ENCODE data around the gene CBR3.

The CBR3 gene

DNA sequence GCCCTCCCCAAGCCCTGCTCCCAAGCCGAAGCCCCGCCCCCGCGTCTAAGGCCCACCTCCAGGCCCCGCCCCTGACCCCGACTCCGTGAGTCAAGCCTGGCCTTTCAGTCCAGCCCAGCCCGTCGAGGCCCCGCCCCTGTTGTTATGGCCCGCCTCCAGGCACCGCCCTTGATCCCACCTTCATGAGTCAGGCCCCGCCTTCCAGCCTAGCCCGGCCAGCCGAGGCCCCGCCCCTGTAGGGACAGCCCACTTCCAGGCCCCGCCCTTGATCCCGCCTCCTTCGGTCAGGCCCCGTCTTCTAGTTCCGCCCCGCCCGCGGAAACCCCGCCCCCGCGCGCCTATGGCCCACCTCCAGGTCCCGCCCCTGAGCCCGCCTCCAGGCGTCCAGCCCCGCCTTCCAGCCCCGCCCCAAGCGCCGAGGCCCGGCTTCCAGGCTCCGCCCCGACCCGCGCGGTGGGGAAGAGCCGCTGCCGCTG, 21.5 kb downstream of the CBR3 start:
- DNase-seq, result peak; percentile 99 to 100

DNA sequence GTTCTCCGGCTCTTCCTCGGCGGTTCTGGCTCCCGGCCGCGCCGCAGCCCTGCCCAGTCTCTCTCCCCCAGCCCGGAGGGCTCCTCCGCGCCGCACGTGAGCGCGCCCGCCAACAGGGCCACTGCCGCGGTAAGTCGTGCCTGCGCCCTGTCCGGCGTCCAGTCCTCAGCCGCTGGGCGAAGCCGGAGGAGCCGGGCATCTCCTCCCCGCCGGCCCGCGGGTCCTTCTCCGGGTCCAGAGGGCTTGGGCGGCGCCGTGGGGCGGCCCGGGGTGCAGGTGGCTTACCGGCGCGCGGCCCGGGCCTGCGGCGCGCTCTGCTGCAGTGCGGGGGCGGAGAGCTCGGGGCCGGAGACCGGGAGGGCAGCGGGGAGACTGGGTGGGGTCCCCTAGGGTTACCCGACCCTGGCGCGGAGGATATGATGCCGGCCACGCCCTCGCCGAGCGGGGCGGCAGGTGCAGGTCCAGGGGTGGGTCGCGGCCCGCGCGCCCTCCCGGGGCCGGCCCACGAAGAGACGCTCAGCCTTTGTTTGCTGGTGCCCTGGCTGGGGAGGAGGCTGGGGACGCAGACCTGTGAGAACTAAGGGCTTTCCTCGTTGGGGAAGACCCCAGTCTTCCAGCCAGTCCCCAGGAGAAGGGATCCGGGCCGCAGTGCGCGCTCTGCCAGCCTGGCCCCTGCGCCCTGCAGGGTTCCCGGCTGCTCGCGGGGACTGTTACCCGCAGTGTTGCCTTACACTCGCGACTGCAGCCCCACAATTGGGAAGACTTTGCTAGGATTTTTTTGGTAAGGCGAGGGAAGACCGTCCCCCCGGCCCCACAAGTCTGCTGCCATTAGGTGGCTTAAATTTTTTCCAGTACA, 22.2 kb downstream of the CBR3 start, which contains the start of gene DOP1B:
Gene DOP1B (plus strand): TSS at position 10 of the 856 bp plus-strand sequence. CDS start 7,910 bp downstream, outside the sequence.
- DNase-seq, result peak in 1 of 2 donors; percentile 15

DNA sequence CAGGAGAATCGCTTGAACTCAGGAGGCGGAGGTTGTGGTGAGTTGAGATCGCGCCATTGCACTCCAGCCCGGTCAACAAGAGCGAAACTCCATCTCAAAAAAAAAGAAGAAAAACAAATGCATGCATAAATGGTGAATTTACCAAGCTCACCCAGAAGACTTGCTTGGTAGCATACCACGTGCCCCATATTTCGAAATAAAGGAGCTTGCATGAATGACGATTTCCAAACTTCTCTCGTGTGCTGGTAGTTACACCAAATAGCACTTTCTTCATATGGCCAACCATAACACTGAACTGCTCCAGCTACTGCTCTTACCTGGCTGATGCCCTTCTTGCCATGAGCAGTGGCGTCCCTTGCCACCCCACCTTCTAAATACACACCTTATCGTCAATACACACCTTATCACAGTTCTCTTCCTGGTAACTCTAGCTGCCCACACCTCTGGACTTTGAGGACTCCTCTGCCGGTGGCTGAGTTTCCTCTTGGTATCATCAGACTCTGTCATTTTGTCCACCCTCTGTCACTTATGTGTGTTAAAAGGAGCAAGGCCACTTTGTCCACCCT, 24.6 kb downstream of the CBR3 start:
- DNase-seq, result peak; percentile 89 to 93

DNA sequence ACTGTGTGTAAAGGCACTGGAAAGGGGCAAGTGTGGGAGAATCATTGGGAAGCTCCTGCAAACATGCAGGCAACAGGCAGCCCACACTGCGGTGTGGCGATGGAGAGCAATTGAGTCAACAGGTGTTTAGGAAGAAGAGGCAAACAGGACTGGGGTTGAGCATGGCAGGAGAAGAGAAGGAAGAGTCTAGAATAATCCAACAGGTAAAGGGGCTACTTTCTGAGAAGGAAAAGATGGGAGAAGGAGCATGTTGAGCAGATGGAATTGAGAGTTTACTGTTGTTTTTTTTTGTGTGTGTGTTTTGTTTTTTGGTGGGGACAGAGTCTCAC, 25.9 kb downstream of the CBR3 start:
- no peak for DNase-seq

DNA sequence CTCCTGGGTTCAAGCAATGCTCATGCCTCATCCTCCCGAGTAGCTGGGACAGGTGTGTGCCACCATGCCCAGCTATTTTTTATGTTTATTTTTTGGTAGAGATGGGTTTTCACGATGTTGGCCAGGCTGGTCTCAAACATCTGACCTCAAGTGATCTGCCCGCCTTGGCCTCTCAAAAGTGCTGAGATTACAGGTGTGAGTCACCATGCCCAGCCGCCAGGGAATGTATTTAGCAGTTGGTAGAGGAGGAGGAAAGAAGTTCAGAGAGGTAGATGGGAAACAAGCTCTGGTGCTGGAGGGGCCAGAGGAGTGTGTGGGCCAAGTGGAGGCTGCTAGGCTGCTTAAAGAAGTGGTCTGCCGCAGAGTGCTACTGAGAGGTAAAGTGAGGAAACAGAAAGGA, 27.8 kb downstream of the CBR3 start:
- DNase-seq, result no peak

DNA sequence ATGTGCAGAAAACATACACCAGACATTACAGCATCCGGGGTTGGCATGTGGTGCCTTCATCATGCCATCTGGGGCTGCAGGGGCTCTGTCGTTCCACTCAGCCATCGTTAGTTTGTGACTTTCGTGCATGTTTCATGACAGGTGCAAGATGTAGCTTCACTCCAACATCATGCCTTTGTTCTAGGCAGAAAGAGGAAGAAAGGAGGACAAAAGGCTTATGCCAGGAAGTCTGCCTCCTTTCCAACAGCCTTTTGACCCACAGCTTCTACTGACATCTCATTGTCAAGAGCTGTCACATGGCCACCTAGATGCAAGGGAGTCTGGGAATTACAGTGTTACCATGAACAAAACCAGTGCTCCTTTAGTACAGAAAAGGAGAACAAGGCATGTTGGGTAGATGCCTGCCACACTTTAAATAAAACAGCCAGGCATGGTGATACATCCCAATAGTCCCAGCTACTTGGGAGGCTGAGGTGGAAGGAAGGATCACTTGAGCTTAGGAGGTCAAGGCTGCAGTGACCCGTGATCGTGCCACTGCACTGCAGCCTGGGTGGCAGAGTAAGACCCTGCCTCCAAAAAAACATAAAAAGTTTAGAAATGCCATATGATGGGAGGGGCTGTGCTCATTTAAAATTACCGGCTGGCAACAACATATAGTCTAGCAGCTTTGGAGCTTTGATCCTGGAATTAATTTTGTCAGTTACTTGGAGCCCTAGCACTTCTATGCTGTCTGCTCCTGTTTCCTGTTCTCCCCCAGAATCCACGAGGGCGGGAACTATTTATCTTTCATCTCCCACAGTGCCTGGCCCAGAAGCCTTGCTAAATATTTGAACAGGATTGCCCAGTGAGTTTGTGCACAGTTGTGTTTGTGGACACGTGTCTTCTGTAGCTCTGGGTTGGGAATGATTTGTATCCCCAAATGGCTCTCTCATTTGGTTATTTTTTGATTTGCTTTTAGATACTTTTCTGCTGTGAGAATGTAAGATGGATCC, 29.2 kb downstream of the CBR3 start:
- peak in 1 of 2 donors; percentile 22 for DNase-seq

DNA sequence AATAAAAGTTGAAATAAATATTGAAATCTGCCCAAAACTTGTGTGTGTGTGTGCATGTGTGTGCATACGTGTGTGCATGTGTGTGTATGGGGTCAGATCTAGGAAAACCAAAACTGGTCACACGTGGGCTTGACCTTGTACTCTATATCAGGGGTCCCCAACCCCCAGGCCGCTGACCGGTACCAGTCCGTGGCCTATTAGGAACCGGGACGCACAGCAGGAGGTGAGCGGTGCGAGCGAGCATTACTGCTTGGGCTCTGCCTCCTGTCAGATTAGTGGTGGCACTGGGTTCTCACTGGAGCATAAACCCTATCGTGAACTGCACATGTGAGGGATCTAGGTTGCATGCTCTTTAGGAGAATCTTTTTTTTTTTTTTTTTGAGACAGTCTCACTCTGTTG, 30.5 kb downstream of the CBR3 start:
- no peak for DNase-seq

DNA sequence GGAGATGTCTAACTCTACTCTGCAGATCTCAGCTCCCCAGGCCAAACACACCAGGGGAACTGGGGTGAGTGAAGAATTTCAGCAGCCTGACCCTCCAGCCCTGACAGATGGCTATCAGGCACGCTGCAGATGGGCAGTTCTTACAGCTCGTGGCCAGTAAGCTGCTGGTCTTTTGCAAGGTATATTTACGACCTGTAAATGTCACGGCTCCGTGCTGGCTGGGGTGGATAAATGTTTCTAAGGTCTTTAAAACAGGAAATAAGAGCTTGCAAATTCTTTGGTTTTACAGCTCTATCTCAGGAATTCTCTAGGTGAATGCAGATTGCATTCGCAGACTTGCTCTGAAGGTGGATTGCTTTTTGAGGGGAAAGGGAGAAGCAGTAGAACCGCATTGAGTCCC, 31.8 kb downstream of the CBR3 start:
- no peak for DNase-seq

DNA sequence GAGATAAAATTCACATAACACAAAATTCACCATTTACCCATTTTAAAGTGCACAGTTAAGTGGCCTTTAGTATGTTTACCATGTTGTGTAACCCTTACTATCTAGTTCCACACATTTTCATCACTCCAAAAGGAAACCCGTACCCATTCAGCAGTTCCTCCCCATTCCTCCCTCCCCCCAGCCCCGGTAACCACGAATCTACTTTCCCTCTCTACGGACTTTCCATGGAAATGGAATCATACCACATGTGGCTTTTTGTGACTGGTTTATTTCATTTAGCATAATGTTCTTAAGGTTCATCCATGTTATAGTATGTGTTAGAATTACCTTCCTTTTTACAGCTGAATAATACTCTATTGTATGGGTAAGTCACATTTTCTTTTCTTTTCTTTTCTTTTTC, 32.7 kb downstream of the CBR3 start:
- DNase-seq, result peak; percentile 46 to 51

DNA sequence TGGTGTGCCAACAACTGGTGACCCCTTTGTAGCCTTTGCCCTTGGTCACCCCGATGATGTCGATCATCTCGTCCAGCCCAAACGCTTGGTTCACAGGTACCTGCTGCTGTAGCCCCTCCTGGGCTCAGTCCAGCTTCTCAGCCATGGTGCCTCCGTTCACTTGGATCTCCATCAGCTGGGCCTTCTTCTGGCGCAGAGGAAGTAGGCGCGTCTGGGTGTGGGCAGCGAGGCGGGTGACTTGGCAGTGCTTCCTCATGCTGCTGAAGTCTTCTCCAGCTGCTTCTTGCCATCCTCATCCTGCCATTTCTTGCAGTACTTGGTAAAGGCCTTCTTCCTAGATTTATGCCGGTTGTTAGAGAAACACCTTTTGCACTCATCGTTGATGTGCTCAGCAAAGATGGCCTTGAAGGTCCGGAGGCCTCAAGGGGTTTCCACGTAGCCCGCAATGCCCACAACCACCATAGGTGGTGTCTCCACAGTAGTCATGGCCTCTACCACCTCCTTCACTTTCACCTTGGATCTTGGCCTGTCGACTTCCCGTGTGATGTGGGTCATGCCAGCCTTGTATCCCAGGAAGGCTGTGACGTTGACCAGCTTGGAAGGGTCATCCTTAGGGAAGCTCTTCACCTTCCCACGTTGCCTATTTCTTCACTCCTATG, 34.7 kb downstream of the CBR3 start:
- DNase-seq, result peak; percentile 54 to 71

DNA sequence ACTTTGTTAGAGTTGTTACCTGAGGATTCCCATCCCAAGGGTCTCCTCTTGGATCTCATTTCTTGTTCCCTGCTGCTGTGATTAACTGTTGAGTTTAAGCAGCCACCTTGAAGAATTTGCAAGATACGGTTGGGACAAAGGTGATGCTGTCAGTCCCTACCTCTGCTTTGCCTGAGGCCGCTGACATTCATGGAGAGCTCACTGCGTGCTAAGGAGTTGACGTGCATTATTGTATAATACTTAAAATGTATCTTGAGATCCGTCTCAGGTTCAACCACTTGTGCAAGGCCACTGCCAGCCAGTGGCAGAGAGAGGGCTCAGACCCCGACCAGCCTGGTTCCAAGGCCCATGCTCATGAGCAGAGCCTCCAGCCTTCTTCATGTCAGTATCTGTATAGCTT, 35.9 kb downstream of the CBR3 start:
- DNase-seq, result no peak

DNA sequence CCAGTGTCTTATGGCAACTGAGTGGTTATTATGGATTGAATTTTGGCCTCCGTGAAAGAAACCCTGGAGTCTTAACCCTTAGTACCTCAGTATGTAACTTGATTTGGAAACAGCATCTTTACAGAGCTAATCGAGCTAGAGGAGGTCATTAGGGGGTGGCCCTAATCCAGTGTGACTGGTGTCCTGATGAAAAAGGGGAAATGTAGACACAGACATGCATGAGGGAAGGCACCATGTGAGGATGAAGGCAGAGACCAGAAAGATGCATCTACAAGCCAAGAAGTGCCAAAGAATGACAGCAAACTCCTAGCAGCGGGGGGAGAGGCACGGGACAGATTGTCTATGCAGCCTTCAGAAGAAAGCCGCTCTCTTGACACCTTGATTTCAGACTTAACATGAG, 36.5 kb downstream of the CBR3 start:
- peak; percentile 46 to 76 for DNase-seq

DNA sequence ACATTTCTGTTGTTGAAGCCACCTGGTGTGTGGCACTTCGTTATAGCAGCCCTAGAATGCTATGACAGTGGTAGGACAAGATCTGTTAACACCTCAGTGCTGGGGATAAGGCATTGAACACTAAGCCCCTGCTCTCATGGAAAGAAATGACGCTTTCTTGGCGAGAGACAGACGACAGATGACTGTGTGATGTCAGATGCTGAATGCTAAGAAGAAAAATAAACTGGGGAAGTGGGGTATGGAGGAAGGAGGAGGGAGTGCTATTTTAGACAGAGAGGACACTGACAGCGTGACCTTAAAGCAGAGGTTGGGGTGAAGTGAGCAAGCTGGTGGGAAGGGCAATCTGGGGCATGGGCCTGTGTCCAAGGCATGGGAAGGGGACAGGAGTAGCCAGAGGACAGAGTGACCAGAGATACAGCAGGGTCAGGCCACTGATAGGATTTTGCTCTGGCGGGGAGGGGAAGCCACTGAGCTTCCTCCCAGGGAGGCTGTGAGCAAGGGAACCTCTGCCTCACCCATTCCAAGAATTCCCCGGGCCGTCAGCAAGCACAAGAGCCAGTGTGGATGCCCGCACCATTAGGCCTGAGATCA, 37.0 kb downstream of the CBR3 start:
- DNase-seq, result peak; percentile 35 to 56

DNA sequence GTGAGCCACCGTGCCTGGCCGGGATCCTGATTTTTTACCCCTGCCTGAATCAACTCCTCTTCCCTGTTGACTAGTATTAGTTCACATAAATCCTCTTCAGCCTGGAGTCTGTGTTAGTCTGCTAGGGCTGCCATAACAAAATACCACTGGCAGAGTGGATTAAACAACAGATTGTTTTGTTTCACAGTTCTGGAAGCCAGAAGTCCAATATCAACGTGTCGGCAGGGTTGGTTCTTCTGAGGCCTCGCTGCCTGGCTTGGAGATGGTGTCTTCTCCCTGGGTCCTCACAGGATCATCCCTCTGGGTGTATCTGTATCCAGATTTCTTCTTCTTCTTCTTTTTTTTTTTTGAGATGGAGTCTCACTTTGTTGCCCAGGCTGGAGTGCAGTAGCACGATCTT, 39.9 kb downstream of the CBR3 start:
- no peak for DNase-seq

DNA sequence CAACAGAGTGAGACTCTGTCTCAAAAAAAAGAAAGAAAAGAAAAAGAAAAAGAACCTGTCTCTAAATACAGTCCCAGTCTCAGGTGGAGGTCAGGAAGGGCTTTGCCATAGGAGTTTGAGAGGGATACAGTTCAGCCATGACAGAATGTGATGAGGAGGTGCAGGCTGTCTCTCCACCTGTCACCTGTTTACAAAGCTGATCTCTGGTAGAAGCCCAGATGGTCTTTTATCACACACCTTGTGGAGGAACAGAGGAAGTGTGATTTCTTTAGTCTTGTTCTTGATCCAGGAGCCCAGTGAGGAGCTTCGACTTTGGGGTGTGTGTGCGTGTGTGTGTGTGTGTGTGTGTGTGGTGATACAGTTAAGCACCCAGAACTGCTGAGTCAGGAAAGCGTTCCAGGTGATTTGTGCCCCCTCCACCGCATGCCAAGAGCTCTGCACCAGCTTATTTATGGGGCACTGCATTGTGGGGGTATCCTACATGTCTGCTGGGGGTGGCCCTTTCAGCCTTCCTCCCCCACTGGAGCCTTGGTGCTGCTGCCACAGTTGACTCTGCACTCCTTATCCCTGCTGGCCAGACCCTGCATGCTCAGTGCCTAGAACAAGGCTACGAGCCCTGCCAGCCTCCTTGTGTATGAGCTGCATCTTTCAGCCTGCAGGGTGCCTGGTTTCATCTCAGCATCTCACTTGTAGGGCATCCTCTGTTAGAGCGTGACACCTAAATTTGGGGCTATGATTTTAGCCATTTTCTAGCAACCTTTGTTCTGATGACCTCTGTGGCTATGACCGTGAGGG, 41.1 kb downstream of the CBR3 start:
- no peak for DNase-seq

DNA sequence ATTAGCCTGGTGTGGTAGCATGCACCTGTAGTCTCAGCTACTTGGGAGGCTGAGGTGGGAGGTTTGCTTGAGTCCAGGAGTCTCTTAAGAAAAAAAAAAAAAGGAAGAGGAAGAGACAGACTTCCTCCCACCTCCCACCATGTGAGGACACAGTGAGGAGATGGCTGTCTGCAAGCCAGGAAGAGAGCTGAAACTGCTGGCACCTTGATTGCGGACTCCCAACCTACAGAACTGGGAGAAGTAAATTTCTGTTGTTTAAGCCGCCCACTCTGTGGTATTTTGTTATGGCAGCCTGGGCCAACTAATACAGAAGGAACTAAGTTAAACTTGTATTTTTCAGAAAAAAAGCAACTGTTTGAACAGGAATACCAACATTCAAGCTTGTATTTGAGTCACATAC, 43.5 kb downstream of the CBR3 start:
- DNase-seq, result peak; percentile 34 to 60

DNA sequence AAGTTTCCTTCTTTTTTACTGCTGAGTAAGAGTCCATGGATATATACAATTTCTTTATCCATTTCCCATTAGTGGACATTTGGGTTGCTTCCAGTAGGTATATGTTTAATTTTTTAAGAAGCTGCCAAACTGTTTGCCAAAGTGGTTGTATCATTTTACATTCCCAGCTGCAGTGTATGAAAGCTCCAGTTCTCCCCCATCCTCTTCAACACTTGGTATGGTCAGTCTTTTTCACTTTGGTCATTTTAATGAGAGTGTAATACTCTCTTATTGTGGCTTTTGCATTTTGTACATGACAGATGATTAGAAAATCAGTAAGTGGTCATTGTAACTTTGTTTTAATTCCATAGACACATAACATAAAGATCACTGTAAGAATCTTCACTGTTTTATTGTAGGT, 44.3 kb downstream of the CBR3 start:
- DNase-seq, result no peak

DNA sequence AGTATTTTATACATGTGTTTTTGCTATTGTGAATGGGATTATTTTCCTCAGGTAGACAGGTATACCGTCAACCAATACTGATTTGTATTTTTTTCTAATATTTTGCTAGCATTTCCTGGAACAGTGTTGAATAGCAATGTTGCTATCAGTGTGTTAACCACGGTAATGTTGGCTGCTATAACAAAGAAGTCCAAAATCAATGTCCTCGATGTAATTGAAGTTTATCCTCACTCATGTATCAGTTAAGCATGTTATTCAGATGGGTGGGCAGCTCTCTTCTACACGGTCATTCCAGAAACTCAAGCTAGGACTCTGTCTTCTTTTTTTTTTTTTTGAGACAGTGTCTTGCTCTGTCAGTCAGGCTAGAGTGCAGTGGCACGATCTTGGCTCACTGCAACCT, 46.1 kb downstream of the CBR3 start:
- DNase-seq, result no peak

DNA sequence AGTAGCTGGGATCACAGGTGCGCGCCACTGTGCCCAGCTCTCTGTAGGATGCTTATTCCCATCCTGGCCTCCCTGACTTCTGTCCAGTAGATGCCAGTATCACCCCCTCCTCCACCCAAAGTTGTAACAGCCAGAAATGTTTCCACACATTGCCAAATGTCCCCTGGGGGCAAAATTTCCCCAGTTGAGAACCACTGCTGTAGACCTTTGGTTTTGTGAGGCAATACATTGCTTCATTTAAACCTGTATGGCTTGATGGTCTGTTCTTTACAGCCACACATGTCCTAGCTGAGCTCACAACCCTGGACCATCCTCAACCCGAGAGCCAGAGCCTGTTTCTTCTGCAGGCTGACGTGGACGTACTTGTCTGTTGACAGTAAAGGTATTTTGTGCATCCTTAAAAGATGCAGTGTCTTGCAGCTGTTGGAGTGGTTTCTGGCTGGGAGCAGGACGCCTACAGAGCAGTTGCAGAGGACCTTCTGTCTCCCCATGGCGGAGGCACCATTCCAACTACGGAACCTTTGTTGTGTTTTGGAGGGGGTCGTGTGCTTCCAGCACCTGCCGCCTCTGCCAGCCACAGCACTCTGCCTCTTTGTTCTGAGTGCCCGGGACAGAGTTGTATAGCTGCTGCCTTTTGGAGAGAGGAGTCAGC, 48.4 kb downstream of the CBR3 start:
- no peak for DNase-seq

DNA sequence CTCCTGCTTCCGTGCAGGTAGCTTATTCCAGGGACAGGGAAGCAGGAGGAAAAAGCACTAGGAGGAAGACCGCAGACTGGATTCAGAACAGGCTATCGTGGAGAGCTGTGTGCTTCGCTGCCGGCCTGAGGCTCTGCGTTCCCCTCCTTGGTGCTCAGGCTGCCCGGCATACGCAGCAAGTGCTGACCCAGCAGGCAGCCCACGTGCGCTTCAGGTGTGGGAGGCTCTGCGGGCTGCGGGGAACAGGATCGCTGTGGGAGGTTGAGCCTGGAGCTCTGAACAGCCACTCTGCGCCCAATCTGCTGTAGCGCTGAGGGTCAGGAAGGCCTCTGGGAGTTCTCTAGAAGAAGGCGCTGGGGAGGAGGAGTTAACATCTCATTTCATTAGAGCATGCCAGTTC, 49.7 kb downstream of the CBR3 start:
- no peak for DNase-seq

DNA sequence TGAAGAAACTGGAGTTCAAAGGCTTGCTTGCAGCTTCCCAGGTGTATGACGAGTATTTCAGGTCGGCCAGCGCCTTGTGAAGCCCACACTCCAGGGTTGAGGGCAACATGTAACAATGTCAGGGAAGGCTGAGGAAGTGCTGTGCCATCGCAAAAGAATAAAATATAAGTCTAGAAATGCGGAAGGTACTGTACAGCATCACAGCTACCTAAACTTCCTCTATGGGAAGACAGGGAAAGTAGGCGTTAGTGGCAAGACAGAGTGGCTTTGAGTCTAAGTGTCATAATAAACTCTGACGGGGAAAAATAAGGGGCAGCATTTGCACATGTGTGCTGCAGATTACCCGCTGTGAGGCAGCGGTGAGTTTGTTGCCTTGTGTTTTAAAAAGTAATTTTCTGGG, 50.6 kb downstream of the CBR3 start:
- DNase-seq, result peak in 1 of 2 donors; percentile 57

Data from inflammatory macrophage treated with lipopolysaccharide for 1 hour (primary cell).